Hepatocyte (in vitro differentiated cells): ENCODE measurements around the gene COL2A1.

Source experiments
- EZH2 ChIP-seq: fragments of 200-600 bp; sonication (generic); IDR thresholded peaks from 2 replicates; pipeline ENCODE4 v1.6.1; 2016; ENCODE audit warnings: antibody characterized with exemption, mild to moderate bottlenecking, borderline replicate concordance
- EZH2phosphoT487 ChIP-seq: fragments of 200-600 bp; sonication (generic); IDR thresholded peaks from one replicate; pipeline ENCODE4 v1.6.1; 2018; ENCODE audit warnings: antibody characterized with exemption, mild to moderate bottlenecking, low read depth, moderate library complexity; ENCODE audit not compliant: unreplicated experiment, severe bottlenecking
- TF ChIP-seq, protein P1 (sequence below): fragments of 200-600 bp; sonication (generic); IDR thresholded peaks from 2 replicates; pipeline ENCODE4 v1.5.1; 2016; ENCODE audit warnings: antibody characterized with exemption, mild to moderate bottlenecking; ENCODE audit not compliant: poor library complexity

DNA sequence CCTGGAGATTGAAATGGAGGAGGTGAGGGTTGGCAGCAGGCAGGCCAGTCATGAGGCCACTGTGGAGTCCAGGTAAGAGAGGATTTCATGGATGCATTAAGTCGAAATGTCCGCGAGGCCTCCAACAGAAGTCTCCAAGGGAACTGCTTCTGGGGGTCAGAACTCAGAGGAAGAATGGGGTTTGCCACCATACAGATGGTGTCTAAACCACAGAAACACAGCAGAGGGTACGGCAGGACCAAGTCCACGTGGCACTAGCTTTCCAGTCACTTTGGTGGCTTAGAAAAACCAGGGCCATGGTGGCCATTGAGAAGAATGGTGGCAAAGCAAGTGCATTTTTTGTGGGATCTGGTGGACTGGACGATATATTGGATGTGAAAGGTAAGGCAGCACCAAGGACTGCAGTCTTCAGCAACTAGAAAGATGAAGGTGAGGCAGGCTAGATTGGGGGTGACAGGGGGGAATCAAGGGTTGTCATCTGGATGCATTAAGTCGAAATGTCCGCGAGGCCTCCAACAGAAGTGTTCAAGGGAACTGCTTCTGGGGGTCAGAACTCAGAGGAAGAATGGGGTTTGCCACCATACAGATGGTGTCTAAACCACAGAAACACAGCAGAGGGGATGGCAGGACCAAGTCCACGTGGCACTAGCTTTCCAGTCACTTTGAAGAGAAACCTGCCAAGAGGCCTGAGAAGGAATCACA is 63.4 kb downstream of the COL2A1 start:
- TF ChIP-seq, protein P1, sequence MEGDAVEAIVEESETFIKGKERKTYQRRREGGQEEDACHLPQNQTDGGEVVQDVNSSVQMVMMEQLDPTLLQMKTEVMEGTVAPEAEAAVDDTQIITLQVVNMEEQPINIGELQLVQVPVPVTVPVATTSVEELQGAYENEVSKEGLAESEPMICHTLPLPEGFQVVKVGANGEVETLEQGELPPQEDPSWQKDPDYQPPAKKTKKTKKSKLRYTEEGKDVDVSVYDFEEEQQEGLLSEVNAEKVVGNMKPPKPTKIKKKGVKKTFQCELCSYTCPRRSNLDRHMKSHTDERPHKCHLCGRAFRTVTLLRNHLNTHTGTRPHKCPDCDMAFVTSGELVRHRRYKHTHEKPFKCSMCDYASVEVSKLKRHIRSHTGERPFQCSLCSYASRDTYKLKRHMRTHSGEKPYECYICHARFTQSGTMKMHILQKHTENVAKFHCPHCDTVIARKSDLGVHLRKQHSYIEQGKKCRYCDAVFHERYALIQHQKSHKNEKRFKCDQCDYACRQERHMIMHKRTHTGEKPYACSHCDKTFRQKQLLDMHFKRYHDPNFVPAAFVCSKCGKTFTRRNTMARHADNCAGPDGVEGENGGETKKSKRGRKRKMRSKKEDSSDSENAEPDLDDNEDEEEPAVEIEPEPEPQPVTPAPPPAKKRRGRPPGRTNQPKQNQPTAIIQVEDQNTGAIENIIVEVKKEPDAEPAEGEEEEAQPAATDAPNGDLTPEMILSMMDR, result no peak
- no peak for TF ChIP-seq EZH2
- no peak for TF ChIP-seq EZH2phosphoT487
